GM21526 (cell line): ENCODE measurements around the gene MVB12A.

Source experiments
- ATAC-seq: cut with Tn5 transposase; IDR thresholded peaks from one replicate; pipeline ENCODE4 v1.9.1; 2021; ENCODE audit warnings: moderate library complexity; ENCODE audit not compliant: unreplicated experiment, low FRiP score

Gene MVB12A

DNA sequence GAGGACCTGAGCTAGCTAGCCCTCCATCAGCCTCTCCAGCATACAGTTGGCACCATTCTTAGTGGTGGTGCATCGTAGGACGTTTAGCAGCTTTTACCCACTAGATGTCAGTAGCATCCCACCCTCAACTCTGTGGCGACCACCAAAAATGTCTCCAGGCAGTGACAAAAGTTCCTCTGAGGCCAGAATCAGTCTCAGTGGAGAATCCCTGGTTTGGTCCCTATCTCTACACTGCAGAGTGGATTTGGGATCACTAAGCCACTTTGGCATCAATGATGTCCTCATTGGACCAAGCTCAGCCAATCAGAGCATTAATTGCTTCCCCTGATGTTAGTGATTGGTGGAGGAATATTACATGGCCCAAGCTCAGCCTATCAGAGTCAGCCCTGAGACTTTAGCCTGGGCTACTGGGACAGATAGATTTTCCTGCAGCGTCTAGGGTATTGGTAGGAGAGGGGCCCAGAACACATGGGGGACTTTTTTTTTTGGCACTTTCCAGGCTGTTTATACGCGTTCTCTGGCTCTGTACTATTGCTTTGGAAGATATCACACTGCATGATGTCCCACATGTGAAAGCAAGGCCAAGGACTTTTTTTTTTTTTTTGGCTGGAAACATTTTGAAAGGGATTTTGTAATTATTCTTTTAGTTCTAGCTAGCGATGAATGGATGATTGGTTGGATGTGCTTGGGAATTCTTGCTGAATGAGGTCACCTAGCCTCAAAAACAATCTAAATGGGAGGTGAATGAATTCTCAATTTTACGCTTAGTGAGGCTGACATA lies 21.6 kb downstream of the MVB12A start:
- no peak for ATAC-seq

DNA sequence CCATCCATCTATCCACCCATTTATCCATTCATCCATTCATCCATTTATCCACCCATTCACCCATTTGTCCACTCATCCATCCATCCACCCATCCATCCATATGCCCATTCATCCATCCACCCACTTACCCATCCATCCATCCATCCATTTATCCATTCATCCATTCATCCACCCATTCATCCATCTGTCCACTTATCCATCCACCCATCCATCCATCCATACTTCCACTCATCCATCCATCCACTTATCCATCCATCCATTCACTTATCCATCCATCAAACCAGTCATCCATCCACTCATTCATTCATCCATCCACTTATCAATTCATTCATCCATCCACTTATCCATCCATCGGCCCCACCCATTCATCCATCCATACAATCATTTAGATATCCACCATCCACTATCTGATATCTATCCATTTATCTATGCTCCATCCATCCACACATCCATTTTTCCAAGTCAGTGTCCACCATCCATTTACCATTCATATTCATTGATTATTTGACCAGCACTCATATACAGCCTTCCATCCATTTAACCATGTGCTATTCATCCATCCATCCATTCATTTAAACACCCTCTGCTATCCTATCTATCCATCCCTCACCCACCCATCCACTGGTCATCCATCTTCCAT lies 25.8 kb downstream of the MVB12A start:
- no peak for ATAC-seq

DNA sequence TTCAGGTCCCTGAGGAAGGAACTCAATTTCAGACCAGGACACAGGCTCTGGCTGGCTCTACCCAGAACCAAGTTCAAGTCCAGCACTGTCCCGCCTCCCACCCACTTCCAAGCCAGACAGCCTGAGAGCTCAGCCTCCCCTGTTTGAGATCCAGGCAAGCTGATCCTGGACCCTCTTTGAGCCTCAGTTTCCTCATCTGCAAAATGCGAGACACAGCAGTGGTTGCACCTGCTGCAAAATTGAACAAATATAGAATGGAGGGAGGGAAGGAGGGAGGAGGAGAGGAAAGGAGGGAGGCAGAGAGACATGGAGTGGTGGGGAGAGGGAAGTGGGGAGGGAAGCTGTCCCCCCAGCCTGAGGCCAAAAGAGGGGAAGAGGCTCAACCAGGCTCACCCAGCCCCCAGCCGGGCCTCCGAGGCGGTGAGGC lies 27.9 kb downstream of the MVB12A start:
- ATAC-seq, result no peak

DNA sequence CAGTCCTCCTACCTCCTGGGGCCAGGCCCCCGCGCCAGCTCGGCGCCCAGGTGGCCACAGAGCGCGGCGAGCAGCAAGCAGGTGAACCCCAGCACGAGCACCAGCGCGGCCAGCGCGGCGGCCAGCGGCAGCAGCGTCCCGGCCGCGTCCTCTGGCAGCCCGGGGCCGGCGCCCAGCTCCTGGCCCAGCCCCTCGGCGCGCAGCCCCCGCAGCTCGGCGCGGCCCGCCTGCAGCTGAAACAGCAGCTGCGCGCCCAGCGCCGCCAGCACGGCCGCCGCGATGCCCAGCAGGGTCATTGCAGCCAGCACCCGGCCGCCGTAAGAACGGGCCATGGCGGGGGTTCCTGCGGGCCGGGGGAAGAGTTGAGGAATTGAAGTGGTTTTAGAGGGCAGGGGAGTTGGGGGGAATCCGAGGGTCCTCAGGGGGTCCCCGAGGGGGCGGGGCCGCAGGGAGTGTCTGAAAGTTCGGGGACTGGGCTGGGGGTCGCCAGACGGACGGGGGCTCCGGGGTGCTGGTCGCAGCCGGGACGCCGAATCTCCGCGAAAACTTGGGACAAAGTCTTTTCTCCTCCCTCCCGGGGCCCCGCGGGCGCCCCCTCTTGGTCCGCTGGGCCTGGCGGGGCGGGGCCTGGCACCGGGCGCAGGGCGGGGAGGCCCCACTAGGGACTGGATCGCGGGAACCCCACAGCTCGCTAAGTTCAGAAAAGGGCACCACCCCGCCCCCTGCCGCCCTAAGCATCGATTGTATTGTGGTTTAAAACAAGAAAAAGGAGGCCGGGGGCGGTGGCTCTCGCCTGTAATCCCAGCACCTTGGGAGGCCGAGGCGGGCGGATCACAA lies 28.5 kb downstream of the MVB12A start, which contains the start of gene TMEM221:
Gene TMEM221 (minus strand): TSS at position 538 of the 837 bp plus-strand sequence. CDS start 206 bp downstream, at position 332.
- ATAC-seq, result no peak

DNA sequence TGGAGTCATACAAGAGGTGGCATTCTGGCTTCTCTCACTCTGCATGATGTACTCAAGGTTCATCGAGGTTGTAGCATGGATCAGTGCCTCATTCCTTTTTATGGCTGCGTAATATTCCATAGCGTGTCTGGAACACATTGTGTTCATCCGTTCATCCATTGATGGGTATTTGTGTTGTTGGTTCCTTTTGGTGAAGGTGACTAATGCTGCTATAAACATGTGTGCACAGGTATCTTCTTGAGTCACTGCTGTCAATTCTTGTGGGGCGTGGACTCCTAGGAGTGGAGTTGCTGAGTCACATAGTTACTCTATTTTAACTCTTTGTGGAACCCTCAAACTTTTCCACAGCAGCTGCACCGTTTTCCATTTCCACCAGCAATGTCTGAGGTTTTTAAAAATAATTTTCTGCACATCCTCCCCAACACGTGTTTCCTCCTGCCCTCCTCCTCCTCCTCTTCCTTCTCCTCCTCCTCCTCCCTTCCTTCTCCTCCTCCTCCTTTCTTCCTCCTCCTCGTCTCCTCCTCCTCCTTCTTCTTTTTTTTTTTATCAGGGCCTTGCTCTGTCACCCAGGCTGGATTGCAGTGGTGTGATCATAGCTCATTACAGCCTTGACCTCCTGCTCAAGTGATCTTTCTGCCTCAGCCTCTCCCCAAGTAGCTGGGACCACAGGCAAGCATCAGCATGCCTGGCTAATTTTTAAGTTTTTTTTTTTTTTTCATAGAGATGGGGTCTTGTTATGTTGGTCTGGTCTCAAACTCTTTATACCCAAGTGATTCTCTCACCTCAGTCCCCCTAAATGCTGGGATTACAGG lies 30.6 kb downstream of the MVB12A start:
- ATAC-seq, result no peak

DNA sequence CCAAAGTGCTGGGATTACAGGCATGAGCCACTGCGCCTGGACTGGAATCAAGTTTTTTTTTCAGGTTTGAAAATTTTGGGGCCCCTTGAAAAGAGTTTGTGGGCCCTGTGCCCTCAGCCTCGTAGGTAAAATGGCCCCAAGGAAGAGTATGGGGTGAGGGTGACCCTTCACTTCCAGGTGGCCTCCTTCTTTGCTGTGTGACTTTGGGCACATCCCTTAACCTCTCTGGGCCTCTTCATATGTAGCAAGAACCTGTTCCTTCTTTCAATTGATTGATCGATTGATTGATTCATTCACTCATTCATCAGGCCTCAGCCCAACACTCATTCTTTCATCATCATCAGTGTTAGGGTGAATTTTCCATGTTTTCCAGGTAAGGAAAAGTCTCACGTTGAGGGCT lies 32.0 kb downstream of the MVB12A start:
- ATAC-seq, result no peak

DNA sequence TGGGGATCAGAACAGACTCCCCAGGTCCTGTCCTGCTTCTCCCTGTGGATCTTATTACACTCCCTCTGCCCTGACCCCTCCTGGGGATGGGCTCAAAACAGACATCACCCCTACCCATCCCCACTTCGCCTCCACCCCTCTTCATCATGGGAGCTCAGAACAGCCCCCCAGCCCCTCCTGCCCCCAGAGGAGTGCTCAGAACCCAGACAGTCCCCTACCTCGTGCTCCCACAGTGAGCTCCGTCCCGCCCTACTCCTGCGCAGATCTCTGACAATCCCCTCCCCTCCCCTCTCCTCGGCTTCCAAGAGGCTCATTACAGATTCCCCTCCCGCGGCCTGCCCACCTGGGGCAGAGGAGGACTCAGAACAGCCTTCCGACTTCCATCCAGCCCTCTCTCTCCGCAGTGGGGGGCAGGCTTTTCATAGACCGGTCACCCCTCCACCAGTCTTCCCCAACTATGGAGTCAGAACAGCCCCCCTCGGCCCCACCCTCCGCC lies 34.8 kb downstream of the MVB12A start:
- ATAC-seq, result no peak

DNA sequence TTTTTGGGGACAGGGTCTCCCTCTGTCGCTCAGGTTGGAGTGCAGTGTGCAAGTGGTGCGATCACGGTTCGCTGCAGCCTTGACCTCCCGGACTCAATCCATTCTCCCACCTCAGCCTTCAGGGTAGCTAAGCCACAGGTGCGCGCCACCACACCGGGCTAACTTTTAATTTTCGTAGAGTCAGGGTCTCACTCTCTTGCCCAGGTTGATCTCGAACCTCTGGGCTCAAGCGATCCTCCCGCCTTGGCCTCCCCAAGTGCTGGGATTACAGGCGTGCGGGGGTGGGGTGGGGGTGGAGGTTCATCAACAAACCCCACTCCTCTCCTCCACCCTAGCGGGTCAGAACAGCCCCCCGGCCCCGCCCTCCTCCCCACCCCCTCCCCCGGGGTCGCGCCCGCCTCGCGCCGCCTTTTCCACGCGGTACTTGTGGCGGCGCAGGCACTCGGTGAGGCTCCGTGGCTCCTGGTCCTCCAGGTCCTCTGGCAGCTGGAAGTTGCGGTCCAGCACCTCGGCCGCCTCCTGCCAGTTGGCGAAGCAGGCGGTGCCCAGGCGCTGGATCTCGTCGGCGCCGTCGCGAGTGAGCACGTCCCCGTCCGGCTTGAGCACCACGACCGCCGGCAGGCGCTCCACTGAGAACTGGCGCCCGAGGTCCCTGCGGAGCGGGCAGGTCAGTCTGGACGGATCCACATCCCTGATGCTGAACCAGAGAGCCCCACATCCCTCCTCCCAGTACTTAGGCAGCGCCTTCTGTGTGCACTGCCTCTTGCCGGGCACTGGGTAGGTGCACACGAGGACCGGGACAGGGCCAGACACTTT lies 35.7 kb downstream of the MVB12A start:
- no peak for ATAC-seq

DNA sequence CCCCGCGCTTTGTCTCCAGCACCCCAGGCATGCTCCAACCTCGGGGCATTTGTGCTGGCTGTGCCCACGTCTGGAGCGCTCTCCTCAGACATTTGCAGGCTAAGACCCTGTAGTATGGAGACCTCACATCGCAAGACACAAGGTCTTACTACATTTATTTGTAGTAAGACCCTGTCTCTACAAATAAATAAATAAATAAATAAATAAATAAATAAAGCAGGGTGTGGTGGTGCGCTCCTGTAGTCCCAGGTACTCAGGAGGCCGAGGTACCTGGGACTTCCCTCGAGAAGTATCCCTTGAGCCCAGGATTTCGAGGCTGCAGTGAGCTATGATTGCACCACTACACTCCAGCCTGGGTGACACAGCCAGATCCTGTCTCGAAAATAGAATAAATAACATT lies 36.3 kb downstream of the MVB12A start:
- no peak for ATAC-seq

DNA sequence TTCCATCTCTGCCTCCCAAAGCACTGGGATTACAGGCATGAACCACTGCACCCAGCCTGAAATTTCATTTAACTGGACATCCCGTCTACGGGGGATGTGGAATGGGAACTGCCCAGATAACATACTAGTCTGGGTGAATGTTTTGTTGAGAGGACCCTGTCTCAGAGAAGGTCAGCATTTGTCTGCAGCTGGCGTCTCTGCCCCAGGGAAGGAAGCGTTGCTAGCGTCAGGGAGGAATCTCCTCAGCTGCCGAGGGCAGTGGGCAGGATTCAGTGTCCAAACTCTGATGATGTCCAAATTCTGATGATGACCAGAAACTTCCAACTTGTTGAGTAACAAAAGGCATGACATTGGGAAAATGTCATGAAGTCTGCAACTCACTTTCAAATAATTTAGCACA lies 37.8 kb downstream of the MVB12A start:
- no peak for ATAC-seq

DNA sequence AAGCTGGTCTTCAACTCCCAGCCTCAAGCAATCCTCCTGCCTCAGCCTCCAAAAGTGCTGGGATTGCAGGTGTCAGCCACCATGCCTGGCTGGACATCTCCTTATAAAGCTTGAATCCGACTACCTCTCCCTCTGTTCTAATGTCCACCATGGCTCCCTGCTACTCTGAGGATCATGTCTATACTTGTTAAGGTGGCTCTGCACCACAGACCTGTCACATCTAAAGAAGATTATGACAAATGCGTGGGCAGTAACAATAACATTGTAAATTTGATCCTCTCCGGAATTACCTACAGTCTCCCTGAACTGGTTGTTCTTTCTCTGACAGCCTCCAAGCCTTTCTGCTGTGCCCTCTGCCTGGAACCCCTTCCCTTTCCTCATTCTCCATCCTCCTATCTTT lies 39.1 kb downstream of the MVB12A start:
- no peak for ATAC-seq

DNA sequence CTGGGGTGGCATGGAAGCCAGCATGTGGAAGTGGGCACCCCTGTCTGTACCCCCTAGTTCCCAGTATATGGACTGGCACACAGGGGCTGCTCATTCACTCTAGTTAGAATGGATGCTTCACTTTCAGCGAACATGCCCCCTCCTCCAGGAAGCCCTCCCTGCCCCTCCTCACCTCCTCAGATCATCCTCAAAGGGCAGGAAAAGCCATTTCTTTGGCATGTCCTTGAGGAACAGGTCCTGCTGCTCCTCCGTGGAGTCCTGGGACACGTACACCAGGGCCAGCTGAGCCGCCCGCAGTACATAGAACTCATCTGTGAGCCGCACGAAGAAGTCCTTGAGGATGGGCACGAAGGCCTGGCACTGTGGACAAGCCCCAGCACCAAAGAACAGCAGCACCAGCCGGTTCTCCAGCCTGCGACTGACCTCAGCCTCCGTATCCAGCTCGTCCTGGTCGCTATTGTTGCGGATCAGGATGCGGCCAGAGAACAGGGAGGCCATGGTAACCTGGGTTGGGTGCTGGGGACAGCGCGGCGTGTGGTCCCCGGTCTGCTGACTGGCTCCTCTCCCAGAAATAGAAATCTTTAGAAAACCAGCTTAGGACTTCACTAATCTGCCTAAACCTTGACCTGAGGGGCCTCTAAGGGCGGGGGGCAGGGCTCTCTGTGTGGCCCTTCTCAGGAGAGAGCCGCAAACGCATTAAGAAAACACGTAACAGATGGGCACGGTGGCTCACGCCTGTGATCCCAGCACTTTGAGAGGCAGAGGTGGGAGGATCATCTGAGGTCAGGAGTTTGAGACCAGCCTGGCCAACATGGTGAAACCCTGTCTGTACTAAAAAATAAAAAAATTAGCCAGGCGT lies 40.8 kb downstream of the MVB12A start, which contains the start of gene NXNL1:
Gene NXNL1 (minus strand): TSS at position 555 of the 859 bp plus-strand sequence. CDS start 57 bp downstream, at position 498.
- no peak for ATAC-seq

DNA sequence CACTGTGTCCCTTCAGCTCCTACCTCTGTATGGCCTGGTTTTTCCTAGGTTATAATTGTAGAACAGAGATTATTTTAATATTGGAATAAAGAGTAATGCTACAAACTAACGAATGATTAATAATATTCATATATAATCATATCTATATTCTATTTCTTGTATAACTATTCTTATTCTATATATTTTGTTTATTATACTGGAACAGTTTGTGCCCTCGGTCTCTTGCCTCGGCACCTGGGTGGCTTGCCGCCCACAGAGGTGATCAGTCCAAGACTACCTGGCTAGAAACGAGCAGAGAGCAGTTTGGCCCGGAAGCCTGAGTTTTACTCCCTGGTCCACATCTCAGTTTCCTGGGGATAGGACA lies 46.6 kb downstream of the MVB12A start:
- ATAC-seq, result no peak

DNA sequence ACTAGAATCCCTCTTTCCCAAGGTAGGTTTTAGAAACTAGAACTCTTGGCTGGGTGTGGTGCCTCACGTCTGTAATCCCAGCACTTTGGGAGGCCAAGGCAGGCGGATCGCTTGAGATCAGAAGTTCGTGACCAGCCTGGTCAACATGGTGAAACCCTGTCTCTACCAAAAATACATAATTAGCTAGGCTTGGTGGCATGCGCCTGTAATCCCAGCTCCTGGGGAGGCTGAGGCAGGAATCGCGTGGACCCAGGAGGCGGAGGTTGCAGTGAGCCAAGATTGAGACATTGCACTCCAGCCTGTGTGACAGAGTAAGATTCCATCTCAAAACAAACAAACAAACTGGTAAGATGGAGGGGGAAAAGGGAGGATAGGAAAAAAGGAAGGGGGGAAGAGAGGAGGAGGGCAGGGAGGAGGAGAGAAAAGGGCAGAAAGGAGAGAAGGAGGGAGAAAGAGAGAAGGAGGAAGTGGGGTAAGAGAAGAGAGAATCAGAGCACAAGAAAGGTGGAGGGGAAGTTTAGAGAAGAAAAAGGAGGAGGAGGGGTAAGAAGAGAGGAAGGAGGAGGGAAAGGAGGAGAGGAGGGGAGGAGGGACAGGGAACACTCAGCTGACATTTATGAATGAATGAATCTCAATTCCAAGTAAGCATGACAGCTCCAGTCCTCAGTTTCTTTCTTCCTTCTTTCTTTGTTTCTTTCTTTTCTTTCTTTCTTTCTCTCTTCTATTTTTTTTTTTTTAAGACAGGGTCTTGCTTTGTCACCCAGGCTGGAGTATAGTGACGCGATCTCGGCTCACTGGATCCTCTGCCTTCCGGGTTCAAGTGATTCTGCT lies 47.8 kb downstream of the MVB12A start:
- no peak for ATAC-seq

DNA sequence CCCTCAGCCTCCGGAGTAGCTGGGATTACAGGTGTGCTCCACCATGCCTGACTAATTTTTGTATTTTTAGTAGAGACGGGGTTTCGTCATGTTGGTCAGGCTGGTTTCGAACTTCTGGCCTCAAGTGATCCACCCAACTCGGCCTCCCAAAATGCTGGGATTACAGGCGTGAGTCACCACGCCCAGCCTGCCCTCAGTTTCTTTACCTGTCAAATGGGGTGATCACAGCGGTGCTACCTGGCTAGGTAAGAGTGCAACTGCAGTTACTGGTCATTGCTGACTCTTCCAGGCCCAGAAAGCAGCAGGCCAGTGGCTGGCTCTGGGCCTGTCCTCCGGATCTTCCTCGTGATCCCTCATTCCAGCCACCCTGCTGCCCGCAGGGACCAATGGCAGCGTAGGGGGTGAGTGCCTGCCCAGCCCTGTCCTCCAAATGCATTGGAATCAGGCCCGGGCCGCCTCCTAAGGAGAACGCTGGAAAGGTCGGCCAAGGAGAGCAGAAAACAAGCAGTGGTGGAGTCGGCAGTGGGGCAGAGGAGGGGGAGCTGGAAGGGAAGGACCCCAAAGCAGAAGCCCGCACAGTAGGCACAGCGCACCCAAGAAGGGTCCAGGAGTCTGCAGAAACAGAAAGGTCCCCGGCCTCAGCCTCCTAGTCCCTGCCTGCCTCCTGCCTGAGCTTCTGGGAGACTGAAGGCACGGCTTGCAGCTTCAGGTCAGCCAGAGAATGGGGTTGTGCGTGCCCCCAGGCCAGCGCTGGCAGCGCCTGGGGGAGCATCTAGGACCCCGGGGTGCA lies 48.6 kb downstream of the MVB12A start:
- ATAC-seq, result no peak

DNA sequence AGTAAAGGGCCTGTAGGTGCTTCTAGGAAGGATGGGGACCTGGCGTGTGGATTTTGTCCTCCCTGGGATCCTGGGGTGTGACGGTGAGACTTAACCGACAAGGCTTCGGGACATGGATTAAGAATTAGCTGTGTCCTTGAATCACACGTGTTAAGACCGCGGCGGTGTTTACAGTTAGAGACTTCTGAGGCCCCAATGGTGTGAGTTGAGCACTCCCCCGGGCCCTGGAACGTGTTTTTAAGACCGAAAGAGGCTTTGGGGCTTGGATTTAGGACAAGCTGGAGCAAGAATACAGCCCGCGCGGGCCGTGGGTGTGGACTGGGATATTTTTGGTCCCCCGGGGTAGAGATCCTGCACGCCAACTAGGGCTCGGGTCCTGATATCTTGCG lies 49.2 kb downstream of the MVB12A start:
- ATAC-seq, result peak; percentile 12
